ENCODE data around the gene KLHL6.

Gene KLHL6

DNA sequence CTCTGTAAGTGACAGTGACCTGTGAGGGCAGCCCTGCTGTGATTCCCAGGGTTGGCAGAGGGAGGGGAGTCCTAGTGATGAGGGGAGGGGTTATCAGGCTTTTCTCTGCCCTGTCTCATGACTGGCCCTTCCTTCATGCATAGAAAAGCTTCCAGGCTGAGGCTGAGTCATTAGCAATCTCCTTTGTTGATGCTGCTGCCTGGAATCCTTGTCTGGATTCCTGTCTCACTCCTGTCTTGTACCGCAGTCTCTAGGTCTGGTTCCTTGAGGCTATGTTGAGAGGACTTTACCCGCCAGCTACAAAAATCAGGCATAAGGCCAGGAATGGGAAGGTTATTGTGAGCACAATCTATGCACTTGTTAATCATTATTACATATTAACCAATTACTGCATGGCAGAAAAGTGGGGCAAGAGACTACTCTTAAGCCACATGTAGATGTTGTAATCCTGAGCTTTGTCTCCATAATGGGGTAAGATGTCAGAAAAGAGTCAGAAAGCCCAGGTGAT lies 7.2 kb downstream of the KLHL6 start:
- H3K4me1 ChIP-seq = peaks cover 7% of the 10 kb centered on the region
- H3K4me3 ChIP-seq (ENCODE audit: low read depth, low read length) = no peak overlapping the region
- DNase-seq = peak; percentile 38
- TF ChIP-seq, protein P1, sequence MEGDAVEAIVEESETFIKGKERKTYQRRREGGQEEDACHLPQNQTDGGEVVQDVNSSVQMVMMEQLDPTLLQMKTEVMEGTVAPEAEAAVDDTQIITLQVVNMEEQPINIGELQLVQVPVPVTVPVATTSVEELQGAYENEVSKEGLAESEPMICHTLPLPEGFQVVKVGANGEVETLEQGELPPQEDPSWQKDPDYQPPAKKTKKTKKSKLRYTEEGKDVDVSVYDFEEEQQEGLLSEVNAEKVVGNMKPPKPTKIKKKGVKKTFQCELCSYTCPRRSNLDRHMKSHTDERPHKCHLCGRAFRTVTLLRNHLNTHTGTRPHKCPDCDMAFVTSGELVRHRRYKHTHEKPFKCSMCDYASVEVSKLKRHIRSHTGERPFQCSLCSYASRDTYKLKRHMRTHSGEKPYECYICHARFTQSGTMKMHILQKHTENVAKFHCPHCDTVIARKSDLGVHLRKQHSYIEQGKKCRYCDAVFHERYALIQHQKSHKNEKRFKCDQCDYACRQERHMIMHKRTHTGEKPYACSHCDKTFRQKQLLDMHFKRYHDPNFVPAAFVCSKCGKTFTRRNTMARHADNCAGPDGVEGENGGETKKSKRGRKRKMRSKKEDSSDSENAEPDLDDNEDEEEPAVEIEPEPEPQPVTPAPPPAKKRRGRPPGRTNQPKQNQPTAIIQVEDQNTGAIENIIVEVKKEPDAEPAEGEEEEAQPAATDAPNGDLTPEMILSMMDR (IDR thresholded peaks at IDR 0.05; ENCODE audit: low read depth, low read length) = no peak
- no peaks in the 10 kb centered on the region for H3K27me3 ChIP-seq
- H3K36me3 ChIP-seq = no peaks in the 10 kb centered on the region
- H3K9me3 ChIP-seq = no peaks in the 10 kb centered on the region

DNA sequence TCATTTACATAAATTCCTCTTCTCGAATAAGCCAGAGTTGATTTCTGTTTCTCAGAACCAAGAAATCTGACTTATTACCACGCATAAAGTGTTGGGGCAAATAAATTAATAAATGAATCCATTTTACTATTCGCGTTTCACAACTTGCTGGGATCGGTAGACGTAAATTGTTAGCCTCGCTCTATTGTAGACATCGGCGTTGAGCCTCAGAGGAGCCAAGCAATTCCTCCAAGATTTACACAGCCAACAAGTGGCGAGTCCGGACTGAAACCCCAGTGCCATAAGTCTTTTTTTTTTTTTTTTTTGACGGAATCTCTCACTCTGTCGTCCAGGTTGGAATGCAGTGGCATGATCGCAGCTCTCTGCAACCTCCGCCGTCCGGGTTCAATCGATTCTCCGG lies 8.9 kb downstream of the KLHL6 start:
- Histone ChIP-seq H3K4me3 (ENCODE audit: low read depth, low read length) (no peak overlapping the region), H3K27me3 (no peaks in the 10 kb centered on the region), H3K9me3 (no peaks in the 10 kb centered on the region), H3K4me1 (peaks cover 3% of the 10 kb centered on the region; the same call in 1 of the 2 replicates), H3K36me3 (no peaks in the 10 kb centered on the region)
- TF ChIP-seq, protein P1 (IDR thresholded peaks at IDR 0.05; ENCODE audit: low read depth, low read length) = no peak
- DNase-seq = no peak

DNA sequence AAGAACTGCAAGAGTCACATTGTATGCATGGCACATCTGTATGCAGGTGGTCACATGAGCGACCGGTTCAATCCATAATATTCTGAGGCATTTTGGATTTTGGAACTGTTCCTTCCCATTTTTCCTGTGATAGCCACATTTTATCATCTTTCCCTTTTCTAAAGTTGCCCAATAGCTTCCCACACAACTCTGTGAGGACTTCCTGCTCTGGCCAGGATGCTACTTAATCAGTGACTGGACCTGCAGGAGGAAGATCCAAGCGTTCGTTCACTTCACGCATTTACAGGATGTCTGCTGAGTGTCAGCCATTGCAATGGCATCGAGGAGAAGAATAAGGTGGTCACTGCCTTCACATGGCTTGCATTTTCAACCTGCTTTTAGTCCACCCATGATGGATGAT lies 9.8 kb downstream of the KLHL6 start:
- no peak for DNase-seq
- Histone ChIP-seq H3K4me3 (ENCODE audit: low read depth, low read length) (no peak overlapping the region), H3K4me1 (peaks cover 5% of the 10 kb centered on the region), H3K9me3 (no peaks in the 10 kb centered on the region), H3K27me3 (no peaks in the 10 kb centered on the region), H3K36me3 (no peaks in the 10 kb centered on the region)
- TF ChIP-seq, protein P1 (IDR thresholded peaks at IDR 0.05; ENCODE audit: low read depth, low read length) = no peak

DNA sequence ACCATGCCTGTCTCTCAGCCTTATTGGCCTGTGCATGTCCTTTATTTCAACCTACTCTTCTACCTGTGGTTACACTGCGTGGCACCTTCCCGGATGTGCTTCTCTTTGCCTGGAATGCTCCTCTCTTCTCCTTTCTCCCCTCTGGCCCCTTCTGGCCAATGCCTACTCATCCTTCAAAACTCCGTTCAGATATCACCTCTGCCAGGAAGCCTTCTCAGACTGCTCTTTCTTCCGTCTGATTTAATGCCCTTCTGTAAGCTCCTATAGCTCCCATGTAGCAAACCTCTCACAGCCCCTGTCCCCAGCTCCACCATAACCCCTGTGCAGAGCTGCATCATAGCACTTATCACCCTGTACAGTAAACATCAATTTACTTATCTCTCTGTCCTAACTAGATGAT lies 13.2 kb downstream of the KLHL6 start:
- no peak for DNase-seq
- H3K36me3 ChIP-seq = no peaks in the 10 kb centered on the region
- no peak overlapping the region for H3K4me3 ChIP-seq (ENCODE audit: low read depth, low read length)
- TF ChIP-seq, protein P1 (IDR thresholded peaks at IDR 0.05; ENCODE audit: low read depth, low read length) = no peak
- H3K27me3 ChIP-seq = no peaks in the 10 kb centered on the region
- no peaks in the 10 kb centered on the region for H3K9me3 ChIP-seq
- peaks cover 5% of the 10 kb centered on the region for H3K4me1 ChIP-seq

DNA sequence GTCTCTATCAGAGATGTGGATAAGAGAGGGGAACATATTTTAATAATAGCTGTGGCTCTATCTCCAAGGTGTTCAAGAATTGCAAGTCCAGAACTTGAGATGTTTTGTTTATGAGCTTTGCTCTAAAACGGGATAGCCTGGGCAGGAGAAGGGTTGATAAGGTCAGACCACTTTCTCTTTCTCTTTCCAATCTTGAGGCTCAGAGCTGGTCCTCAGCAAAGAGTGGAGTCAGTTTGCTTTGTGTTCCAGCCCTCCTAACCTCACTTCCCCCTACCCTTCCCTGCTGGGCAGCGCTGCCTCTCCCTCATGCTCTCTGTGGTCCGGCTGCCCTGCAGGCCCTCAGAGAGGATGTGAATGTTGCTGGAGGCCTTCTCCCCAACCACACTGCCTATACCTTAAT lies 13.8 kb downstream of the KLHL6 start:
- H3K36me3 ChIP-seq = no peaks in the 10 kb centered on the region
- H3K27me3 ChIP-seq = no peaks in the 10 kb centered on the region
- TF ChIP-seq, protein P1 (IDR thresholded peaks at IDR 0.05; ENCODE audit: low read depth, low read length) = no peak
- no peak overlapping the region for H3K4me3 ChIP-seq (ENCODE audit: low read depth, low read length)
- H3K4me1 ChIP-seq = peaks cover 5% of the 10 kb centered on the region
- DNase-seq = no peak
- H3K9me3 ChIP-seq = no peaks in the 10 kb centered on the region

DNA sequence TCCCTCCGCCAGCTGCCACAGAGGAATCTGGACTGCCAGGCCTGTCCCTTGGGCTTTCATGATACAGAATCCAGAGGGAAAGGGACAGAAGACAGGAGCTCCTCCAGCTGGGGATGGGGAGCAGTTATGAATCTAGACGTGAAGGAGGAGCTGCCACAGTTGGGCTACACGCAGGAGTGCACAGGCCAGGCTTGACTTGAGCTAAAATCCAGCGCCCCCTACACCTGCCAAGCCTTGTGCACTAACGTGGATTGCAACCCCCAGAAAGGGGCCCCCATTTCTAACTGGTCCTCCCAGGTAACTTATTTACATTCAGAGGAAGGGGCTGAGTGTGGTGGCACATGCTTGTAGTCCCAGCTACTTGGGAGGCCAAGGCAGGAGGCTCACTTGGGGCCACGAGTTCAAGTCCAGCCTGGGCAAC lies 14.3 kb downstream of the KLHL6 start:
- peak; percentile 62 for DNase-seq
- Histone ChIP-seq H3K36me3 (no peaks in the 10 kb centered on the region), H3K4me1 (peaks cover 5% of the 10 kb centered on the region), H3K27me3 (no peaks in the 10 kb centered on the region), H3K9me3 (no peaks in the 10 kb centered on the region), H3K4me3 (ENCODE audit: low read depth, low read length) (no peak overlapping the region)
- TF ChIP-seq, protein P1 (IDR thresholded peaks at IDR 0.05; ENCODE audit: low read depth, low read length) = 0 out of 2 replicates have a peak, but pooled peaks have one; percentile 11
